SK-N-SH treated with all-trans-retinoic acid at 6 μM for 48 hours (cell line): ENCODE data around the gene VEGFC.

Experiments
- ARNTL ChIP-seq: fragments of 450-650 bp; formaldehyde crosslinking; IDR thresholded peaks from 2 replicates; pipeline ENCODE4 v1.5.0; 2020; ENCODE audit warnings: low read depth, mild to moderate bottlenecking, moderate library complexity, borderline replicate concordance
- CSDC2 ChIP-seq: fragments of 250-450 bp; sonication (Bioruptor Pico); IDR thresholded peaks from 2 replicates; pipeline ENCODE4 v1.5.0; 2020; ENCODE audit warnings: mild to moderate bottlenecking, moderate library complexity
- ISL1 ChIP-seq: fragments of 250-450 bp; sonication (Bioruptor Pico); IDR thresholded peaks from 2 replicates; pipeline ENCODE4 v2.1.2; 2022; ENCODE audit warnings: mild to moderate bottlenecking, moderate library complexity
- OSR1 ChIP-seq: fragments of 250-450 bp; sonication (Bioruptor Pico); IDR thresholded peaks from 2 replicates; pipeline ENCODE4 v1.8.0; 2022; ENCODE audit warnings: moderate library complexity, mild to moderate bottlenecking, inconsistent platforms
- PPARA ChIP-seq: fragments of 250-450 bp; sonication (Bioruptor Pico); IDR thresholded peaks from 2 replicates; pipeline ENCODE4 v1.5.0; 2020; ENCODE audit warnings: mild to moderate bottlenecking, borderline replicate concordance
- RARB ChIP-seq: fragments of 250-450 bp; sonication (Bioruptor Pico); IDR thresholded peaks from 2 replicates; pipeline ENCODE4 v1.8.0; 2021; ENCODE audit warnings: mild to moderate bottlenecking, moderate library complexity
- TCF4 ChIP-seq: fragments of 250-450 bp; sonication (Bioruptor Pico); IDR thresholded peaks from 2 replicates; pipeline ENCODE4 v1.8.0; 2021; ENCODE audit warnings: mild to moderate bottlenecking, moderate library complexity, borderline replicate concordance
- ZC3H10 ChIP-seq: fragments of 250-450 bp; sonication (Bioruptor Pico); IDR thresholded peaks from 2 replicates; pipeline ENCODE4 v1.5.1; 2021; ENCODE audit warnings: mild to moderate bottlenecking, moderate library complexity
- ZFP3 ChIP-seq: fragments of 250-450 bp; sonication (Bioruptor Pico); IDR thresholded peaks from 2 replicates; pipeline ENCODE4 v1.5.0; 2020; ENCODE audit warnings: mild to moderate bottlenecking, moderate library complexity
- ZNF565 ChIP-seq: fragments of 450-650 bp; formaldehyde crosslinking; conservative IDR thresholded peaks from 2 replicates; pipeline ENCODE4 v1.5.0; 2020; ENCODE audit warnings: low read depth, mild to moderate bottlenecking, moderate library complexity
- ZNF8 ChIP-seq: fragments of 450-650 bp; formaldehyde crosslinking; IDR thresholded peaks from 2 replicates; pipeline ENCODE4 v1.5.0; 2020; ENCODE audit warnings: mild to moderate bottlenecking, moderate library complexity
- TF ChIP-seq, protein P1 (sequence below): fragments of 250-450 bp; sonication (Bioruptor Pico); IDR thresholded peaks from 2 replicates; pipeline ENCODE4 v1.8.0; 2021; ENCODE audit warnings: low read depth, mild to moderate bottlenecking, moderate library complexity, borderline replicate concordance
- TF ChIP-seq, protein P2 (sequence below): fragments of 250-450 bp; sonication (Bioruptor Pico); IDR thresholded peaks from 2 replicates; pipeline ENCODE4 v1.8.0; 2020; ENCODE audit warnings: mild to moderate bottlenecking, moderate library complexity, borderline replicate concordance
- TF ChIP-seq, protein P3 (sequence below): fragments of 250-450 bp; sonication (Bioruptor Pico); IDR thresholded peaks from 2 replicates; pipeline ENCODE4 v1.5.1; 2020; ENCODE audit warnings: low read depth, mild to moderate bottlenecking, moderate library complexity

DNA sequence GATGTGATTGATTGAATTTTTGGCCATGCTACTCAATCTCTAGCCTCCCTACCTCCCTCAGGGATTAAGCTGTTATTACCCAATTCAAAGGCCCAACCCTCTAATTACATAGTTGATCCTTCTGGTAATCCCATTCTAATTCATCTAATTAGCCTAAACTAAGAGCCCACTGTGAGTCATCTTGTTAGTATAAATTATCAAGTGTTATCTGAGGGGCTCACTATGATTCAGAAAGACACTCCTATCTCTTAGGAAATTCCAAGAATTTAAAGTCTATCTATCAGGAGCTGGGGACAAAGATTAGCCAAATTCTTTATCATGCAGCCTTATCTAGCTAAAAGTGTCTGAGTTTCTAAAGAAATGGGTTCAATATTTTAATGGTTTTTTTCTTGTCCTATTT is 32.9 kb upstream of the VEGFC start:
- TF ChIP-seq ZNF8 (CRISPR knock-in tag) (no peak), OSR1 (CRISPR knock-in tag) (no peak), RARB (CRISPR knock-in tag) (no peak), CSDC2 (no peak), ISL1 (CRISPR knock-in tag) (no peak), ARNTL (no peak), PPARA (no peak), TCF4 (CRISPR knock-in tag) (no peak), ZC3H10 (CRISPR knock-in tag) (no peak), ZNF565 (no peak), ZFP3 (CRISPR knock-in tag) (no peak)
- TF ChIP-seq, protein P1, sequence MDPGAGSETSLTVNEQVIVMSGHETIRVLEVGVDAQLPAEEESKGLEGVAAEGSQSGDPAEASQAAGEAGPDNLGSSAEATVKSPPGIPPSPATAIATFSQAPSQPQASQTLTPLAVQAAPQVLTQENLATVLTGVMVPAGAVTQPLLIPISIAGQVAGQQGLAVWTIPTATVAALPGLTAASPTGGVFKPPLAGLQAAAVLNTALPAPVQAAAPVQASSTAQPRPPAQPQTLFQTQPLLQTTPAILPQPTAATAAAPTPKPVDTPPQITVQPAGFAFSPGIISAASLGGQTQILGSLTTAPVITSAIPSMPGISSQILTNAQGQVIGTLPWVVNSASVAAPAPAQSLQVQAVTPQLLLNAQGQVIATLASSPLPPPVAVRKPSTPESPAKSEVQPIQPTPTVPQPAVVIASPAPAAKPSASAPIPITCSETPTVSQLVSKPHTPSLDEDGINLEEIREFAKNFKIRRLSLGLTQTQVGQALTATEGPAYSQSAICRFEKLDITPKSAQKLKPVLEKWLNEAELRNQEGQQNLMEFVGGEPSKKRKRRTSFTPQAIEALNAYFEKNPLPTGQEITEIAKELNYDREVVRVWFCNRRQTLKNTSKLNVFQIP, result no peak
- TF ChIP-seq, protein P2, sequence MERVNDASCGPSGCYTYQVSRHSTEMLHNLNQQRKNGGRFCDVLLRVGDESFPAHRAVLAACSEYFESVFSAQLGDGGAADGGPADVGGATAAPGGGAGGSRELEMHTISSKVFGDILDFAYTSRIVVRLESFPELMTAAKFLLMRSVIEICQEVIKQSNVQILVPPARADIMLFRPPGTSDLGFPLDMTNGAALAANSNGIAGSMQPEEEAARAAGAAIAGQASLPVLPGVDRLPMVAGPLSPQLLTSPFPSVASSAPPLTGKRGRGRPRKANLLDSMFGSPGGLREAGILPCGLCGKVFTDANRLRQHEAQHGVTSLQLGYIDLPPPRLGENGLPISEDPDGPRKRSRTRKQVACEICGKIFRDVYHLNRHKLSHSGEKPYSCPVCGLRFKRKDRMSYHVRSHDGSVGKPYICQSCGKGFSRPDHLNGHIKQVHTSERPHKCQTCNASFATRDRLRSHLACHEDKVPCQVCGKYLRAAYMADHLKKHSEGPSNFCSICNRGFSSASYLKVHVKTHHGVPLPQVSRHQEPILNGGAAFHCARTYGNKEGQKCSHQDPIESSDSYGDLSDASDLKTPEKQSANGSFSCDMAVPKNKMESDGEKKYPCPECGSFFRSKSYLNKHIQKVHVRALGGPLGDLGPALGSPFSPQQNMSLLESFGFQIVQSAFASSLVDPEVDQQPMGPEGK (CRISPR knock-in tag), result no peak
- TF ChIP-seq, protein P3, sequence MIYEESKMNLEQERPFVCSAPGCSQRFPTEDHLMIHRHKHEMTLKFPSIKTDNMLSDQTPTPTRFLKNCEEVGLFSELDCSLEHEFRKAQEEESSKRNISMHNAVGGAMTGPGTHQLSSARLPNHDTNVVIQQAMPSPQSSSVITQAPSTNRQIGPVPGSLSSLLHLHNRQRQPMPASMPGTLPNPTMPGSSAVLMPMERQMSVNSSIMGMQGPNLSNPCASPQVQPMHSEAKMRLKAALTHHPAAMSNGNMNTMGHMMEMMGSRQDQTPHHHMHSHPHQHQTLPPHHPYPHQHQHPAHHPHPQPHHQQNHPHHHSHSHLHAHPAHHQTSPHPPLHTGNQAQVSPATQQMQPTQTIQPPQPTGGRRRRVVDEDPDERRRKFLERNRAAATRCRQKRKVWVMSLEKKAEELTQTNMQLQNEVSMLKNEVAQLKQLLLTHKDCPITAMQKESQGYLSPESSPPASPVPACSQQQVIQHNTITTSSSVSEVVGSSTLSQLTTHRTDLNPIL (CRISPR knock-in tag), result no peak
